ENCODE measurements around the gene SBF2.

Gene SBF2

GRCh38 chr11:9884601-9885000 is 409.4 kb downstream of the SBF2 start:
- Histone ChIP-seq H3K4me3 (replicated peaks; ENCODE audit: insufficient read depth, low read length) (no peak overlapping the region), H3K27me3 (ENCODE audit: insufficient read depth, poor library complexity, severe bottlenecking) (no peaks in the 10 kb centered on the region), H3K27ac (replicated peaks) (no peak overlapping the region)
- no peak for DNase-seq (ENCODE audit: low read depth in 1 of 2, low spot score in 1 of 2)
- TF ChIP-seq CTCF (IDR thresholded peaks at IDR 0.05; ENCODE audit: insufficient read depth, low read length) (no peak), SPI1 (IDR thresholded peaks at IDR 0.05; ENCODE audit: borderline replicate concordance, low read depth) (no peak), POLR2AphosphoS5 (IDR thresholded peaks at IDR 0.05; ENCODE audit: low read depth) (no peak), REST (IDR thresholded peaks at IDR 0.05; ENCODE audit: insufficient replicate concordance, low read depth) (no peak), GABPA (IDR thresholded peaks at IDR 0.05; ENCODE audit: low read depth) (no peak)

GRCh38 chr11:9880657-9881056 is 413.4 kb downstream of the SBF2 start:
- H3K27me3 ChIP-seq (ENCODE audit: insufficient read depth, poor library complexity, severe bottlenecking), result no peaks in the 10 kb centered on the region
- H3K27ac ChIP-seq (replicated peaks), result no peak overlapping the region
- TF ChIP-seq CTCF (IDR thresholded peaks at IDR 0.05; ENCODE audit: insufficient read depth, low read length) (no peak), GABPA (IDR thresholded peaks at IDR 0.05; ENCODE audit: low read depth) (no peak), POLR2AphosphoS5 (IDR thresholded peaks at IDR 0.05; ENCODE audit: low read depth) (no peak)
- no peak overlapping the region for H3K4me3 ChIP-seq (replicated peaks; ENCODE audit: insufficient read depth, low read length)
- no peak for DNase-seq (ENCODE audit: low read depth in 1 of 2, low spot score in 1 of 2)

- Histone ChIP-seq H3K4me3 (replicated peaks; ENCODE audit: insufficient read depth, low read length) (no peak overlapping the region), H3K27ac (replicated peaks) (no peak overlapping the region), H3K27me3 (ENCODE audit: insufficient read depth, poor library complexity, severe bottlenecking) (no peaks in the 10 kb centered on the region)
- DNase-seq (ENCODE audit: low read depth in 1 of 2, low spot score in 1 of 2), result no peak
- TF ChIP-seq REST (IDR thresholded peaks at IDR 0.05; ENCODE audit: insufficient replicate concordance, low read depth) (no peak), POLR2AphosphoS5 (IDR thresholded peaks at IDR 0.05; ENCODE audit: low read depth) (no peak), CTCF (IDR thresholded peaks at IDR 0.05; ENCODE audit: insufficient read depth, low read length) (no peak), SPI1 (IDR thresholded peaks at IDR 0.05; ENCODE audit: borderline replicate concordance, low read depth) (no peak), GABPA (IDR thresholded peaks at IDR 0.05; ENCODE audit: low read depth) (no peak)
Measured at GRCh38 chr11:9878936-9879335, 415.1 kb downstream of the SBF2 start.

GRCh38 chr11:9876331-9876730 is 417.7 kb downstream of the SBF2 start:
- Histone ChIP-seq H3K27me3 (ENCODE audit: insufficient read depth, poor library complexity, severe bottlenecking) (no peaks in the 10 kb centered on the region), H3K27ac (replicated peaks) (no peak overlapping the region), H3K4me3 (replicated peaks; ENCODE audit: insufficient read depth, low read length) (no peak overlapping the region)
- TF ChIP-seq GABPA (IDR thresholded peaks at IDR 0.05; ENCODE audit: low read depth) (no peak), CTCF (IDR thresholded peaks at IDR 0.05; ENCODE audit: insufficient read depth, low read length) (no peak), REST (IDR thresholded peaks at IDR 0.05; ENCODE audit: insufficient replicate concordance, low read depth) (no peak), SPI1 (IDR thresholded peaks at IDR 0.05; ENCODE audit: borderline replicate concordance, low read depth) (no peak), POLR2AphosphoS5 (IDR thresholded peaks at IDR 0.05; ENCODE audit: low read depth) (no peak)
- no peak for DNase-seq (ENCODE audit: low read depth in 1 of 2, low spot score in 1 of 2)
